Panc1 (cell line): ENCODE results near the gene TESK2. TPM values are rescaled to one million over a fixed set of nuclear protein-coding genes. Genes with fewer than 3 reads are reported as not detected.

Source experiments
- ATAC-seq: fragments of 200-7000 bp; cut with Tn5 transposase; 2 replicates; pipeline ENCODE4 v1.9.1; 2020; ENCODE audit warnings: mild to moderate bottlenecking, moderate library complexity
- BruUV-seq: library from RNA; stranded (reverse); fragments of 400-500 nt; replicated peaks from 2 replicates; lab custom pipeline; 2021; lab: Mats Ljungman, UMichigan
- CTCF ChIA-PET: fragments of 300-600 bp; sonication (Branson Sonifier 250); formaldehyde crosslinking; loops from one replicate; lab custom pipeline; 2022; ENCODE audit warnings: antibody characterized with exemption; lab: Charles Lee
- POLR2A ChIA-PET: fragments of 300-600 bp; sonication (Branson Sonifier 250); formaldehyde crosslinking; loops from one replicate; lab custom pipeline; 2022; ENCODE audit warnings: antibody characterized with exemption; lab: Charles Lee
- DNase-seq: peaks from one replicate; pipeline ENCODE4 v3.0.0-alpha.2; 2010; ENCODE audit warnings: low read depth, low spot score
- H3K27ac ChIP-seq: 2 replicates; pipeline ENCODE4 v1.5.1; 2011; ENCODE audit warnings: mild to moderate bottlenecking, low read length, inconsistent platforms
- H3K27me3 ChIP-seq: fragments of 200-500 bp; sonication (Bioruptor generic); 2 replicates; pipeline ENCODE4 v1.6.0; 2014; ENCODE audit warnings: low read length, inconsistent platforms; ENCODE audit not compliant: control insufficient read depth, insufficient read depth
- H3K36me3 ChIP-seq: fragments of 200-500 bp; sonication (Bioruptor generic); 2 replicates; pipeline ENCODE4 v1.5.1; 2014; ENCODE audit warnings: inconsistent platforms, mild to moderate bottlenecking, low read length, moderate library complexity; ENCODE audit not compliant: control insufficient read depth, insufficient read depth
- H3K4me1 ChIP-seq: 2 replicates; pipeline ENCODE4 v1.5.1; 2011; ENCODE audit warnings: inconsistent platforms, mild to moderate bottlenecking, low read length, moderate library complexity; ENCODE audit not compliant: control insufficient read depth, insufficient read depth
- H3K4me3 ChIP-seq, 2 experiments: 2 replicates each; pipeline ENCODE4 v1.5.1; 2011 to 2012; ENCODE audit warnings: low read depth in 2 of 2, low read length in 2 of 2, mild to moderate bottlenecking in 2 of 2, inconsistent platforms in 1 of 2, moderate library complexity in 1 of 2
- H3K9me3 ChIP-seq: fragments of 200-500 bp; sonication (Bioruptor generic); 2 replicates; pipeline ENCODE4 v1.5.1; 2014; ENCODE audit warnings: low read depth, mild to moderate bottlenecking, inconsistent platforms, low read length, moderate library complexity; ENCODE audit not compliant: control insufficient read depth, insufficient read depth
- CTCF ChIP-seq: fragments of 450-650 bp; IDR thresholded peaks from 2 replicates; pipeline ENCODE4 v1.5.1; 2017; ENCODE audit warnings: mild to moderate bottlenecking
- POLR2AphosphoS5 ChIP-seq: IDR thresholded peaks from 2 replicates; pipeline ENCODE4 v1.6.1; 2012; ENCODE audit warnings: mild to moderate bottlenecking, low read depth, low read length, moderate library complexity
- REST ChIP-seq, 2 experiments: IDR thresholded peaks; 2 replicates each; pipeline ENCODE4 v1.6.1; 2011 to 2012; ENCODE audit warnings: low read depth in 2 of 2, control low read depth in 1 of 2, low read length in 1 of 2, mild to moderate bottlenecking in 1 of 2, moderate library complexity in 1 of 2; ENCODE audit not compliant: insufficient read depth in 1 of 2
- SIN3A ChIP-seq: IDR thresholded peaks from 2 replicates; pipeline ENCODE4 v1.6.1; 2012; ENCODE audit warnings: low read depth, mild to moderate bottlenecking, low read length, moderate library complexity, borderline replicate concordance; ENCODE audit not compliant: insufficient read depth
- TCF7L2 ChIP-seq: IDR thresholded peaks from 2 replicates; pipeline ENCODE4 v1.6.1; 2011; ENCODE audit warnings: mild to moderate bottlenecking, low read depth, low read length, inconsistent platforms
- in situ Hi-C: cut with HindIII; loops from 2 replicates; pipeline ENCODE4 v1.10.0; 2016; ENCODE audit warnings: low sequenced_read_pairs, low pct_unique_long_range_greater_than_20kb
- intact Hi-C: fragments of 100-400 bp; cut with micrococcal nuclease; formaldehyde crosslinking; loops from one replicate; pipeline ENCODE4 v1.10.0; 2022; ENCODE audit not compliant: unreplicated experiment
- total RNA-seq: library from RNA; stranded (reverse); gene quantifications from one replicate; pipeline ENCODE4 v1.2.1, GENCODE V29; 2021; ENCODE audit not compliant: unreplicated experiment

Gene TESK2
- total RNA-seq, 1 experiment from 2014 or later = 3.3 TPM

- Histone ChIP-seq H3K36me3 (no peaks in the 10 kb centered on the region), H3K27me3 (no peaks in the 10 kb centered on the region), H3K27ac (no peak overlapping the region), H3K4me1 (no peaks in the 10 kb centered on the region), H3K4me3 (no peak overlapping the region), H3K9me3 (no peaks in the 10 kb centered on the region)
- in situ Hi-C loops = no loop called here
- no peak for ATAC-seq
- no TSS peak for BruUV-seq
- no peak for DNase-seq
- POLR2A ChIA-PET = no interaction called here
- CTCF ChIA-PET = no interaction called here
- intact Hi-C loops = no loop called here
- TF ChIP-seq CTCF (no peak), REST (IDR thresholded peaks at IDR 0.05; ENCODE audit: insufficient read depth in 1 of 2, low read depth in 2 of 2, low read length in 1 of 2) (no peak), TCF7L2 (no peak), POLR2AphosphoS5 (no peak), SIN3A (no peak)
These were observed 137.3 kb downstream of the TESK2 start for GRCh38 chr1:45353685-45354084.

- POLR2A ChIA-PET = no interaction called here
- ATAC-seq = no peak
These were observed 139.5 kb downstream of the TESK2 start for GRCh38 chr1:45351508-45351907.

More at GRCh38 chr1:45351508-45351907, 139.5 kb downstream of the TESK2 start:
- TF ChIP-seq SIN3A (no peak), TCF7L2 (no peak), POLR2AphosphoS5 (no peak), REST (IDR thresholded peaks at IDR 0.05; ENCODE audit: insufficient read depth in 1 of 2, low read depth in 2 of 2, low read length in 1 of 2) (no peak), CTCF (no peak)
- no peak for DNase-seq
- in situ Hi-C loops (no loop called here), intact Hi-C loops (no loop called here)
- Histone ChIP-seq H3K27me3 (no peaks in the 10 kb centered on the region), H3K27ac (no peak overlapping the region), H3K9me3 (no peaks in the 10 kb centered on the region), H3K36me3 (no peaks in the 10 kb centered on the region), H3K4me3 (no peak overlapping the region), H3K4me1 (no peaks in the 10 kb centered on the region)
- CTCF ChIA-PET = no interaction called here
- no TSS peak for BruUV-seq
